Fibroblast of lung (primary cell): ENCODE data around the gene TRIM65. TPM values are rescaled to one million over a fixed set of nuclear protein-coding genes. Genes with fewer than 3 reads are reported as not detected.

Experiments
- DNase-seq, 2 donors: peaks; one replicate each; pipeline versions ENCODE4 v3.0.0 to v3.0.0-alpha.2; 2010; ENCODE audit warnings: low read depth in 2 of 2
- H2AFZ ChIP-seq: 2 replicates; pipeline ENCODE4 v1.5.1; 2012; ENCODE audit warnings: low read length, control low read depth, inconsistent platforms
- H3K27ac ChIP-seq: 2 replicates; pipeline ENCODE4 v1.5.1; 2011; ENCODE audit warnings: low read length, control low read depth; ENCODE audit not compliant: insufficient read depth
- H3K27me3 ChIP-seq: 2 replicates; pipeline ENCODE4 v1.5.1; 2011; ENCODE audit warnings: mild to moderate bottlenecking, low read length; ENCODE audit not compliant: control insufficient read depth, insufficient read depth
- H3K36me3 ChIP-seq: 2 replicates; pipeline ENCODE4 v1.5.1; 2011; ENCODE audit warnings: low read length; ENCODE audit not compliant: control insufficient read depth, insufficient read depth
- H3K4me1 ChIP-seq: 2 replicates; pipeline ENCODE4 v1.5.1; 2011; ENCODE audit warnings: low read length; ENCODE audit not compliant: control insufficient read depth, insufficient read depth; ENCODE audit errors: extremely low read depth
- H3K4me2 ChIP-seq: 2 replicates; pipeline ENCODE4 v1.5.1; 2011; ENCODE audit warnings: low read length, control low read depth; ENCODE audit not compliant: insufficient read depth; ENCODE audit errors: extremely low read depth
- H3K4me3 ChIP-seq, 4 experiments: fragments of 200-600 bp in 1 of 4; sonication (generic) in 1 of 4; replicated peaks in 1 of 4; 2 replicates each; pipeline ENCODE4 v1.5.1; 2011 to 2016; ENCODE audit warnings: low read length in 4 of 4, low read depth in 3 of 4, mild to moderate bottlenecking in 3 of 4, control low read depth in 2 of 4, inconsistent platforms in 1 of 4, mixed read lengths in 1 of 4; ENCODE audit not compliant: insufficient read depth in 1 of 4; ENCODE audit errors: control extremely low read depth in 1 of 4
- H3K79me2 ChIP-seq: 2 replicates; pipeline ENCODE4 v1.5.1; 2012; ENCODE audit warnings: mild to moderate bottlenecking, low read length, inconsistent platforms; ENCODE audit not compliant: control insufficient read depth, insufficient read depth
- H3K9ac ChIP-seq: 2 replicates; pipeline ENCODE4 v1.5.1; 2011; ENCODE audit warnings: mild to moderate bottlenecking, low read length, control low read depth; ENCODE audit not compliant: insufficient read depth
- H3K9me3 ChIP-seq: 2 replicates; pipeline ENCODE4 v1.5.1; 2012; ENCODE audit warnings: low read depth, low read length; ENCODE audit not compliant: control insufficient read depth, insufficient read depth
- H4K20me1 ChIP-seq: 2 replicates; pipeline ENCODE4 v1.5.1; 2011; ENCODE audit warnings: low read length; ENCODE audit not compliant: control insufficient read depth, insufficient read depth; ENCODE audit errors: extremely low read depth
- CTCF ChIP-seq, 2 donors: IDR thresholded peaks in 1 of 2; conservative IDR thresholded peaks in 1 of 2; 1 replicate in 1 of 2; 2 replicates in 1 of 2; pipeline ENCODE4 v1.5.1; 2011 to 2012; ENCODE audit warnings: low read length in 2 of 2, control low read depth in 1 of 2, inconsistent platforms in 1 of 2, low read depth in 1 of 2, mild to moderate bottlenecking in 1 of 2
- EZH2 ChIP-seq: IDR thresholded peaks from 2 replicates; pipeline ENCODE4 v1.5.1; 2012; ENCODE audit warnings: low read length, control low read depth, mild to moderate bottlenecking; ENCODE audit errors: missing control alignments
- polyA plus RNA-seq, 2 donors: library from polyadenylated mRNA; depleted of rRNA in 1 of 2; stranded (reverse) in 1 of 2; unstranded in 1 of 2; fragments of >200 nt; gene quantifications; 2 replicates each; pipeline ENCODE4 v1.2.1, GENCODE V29; 2011 to 2012; ENCODE audit warnings: missing spikeins in 1 of 2
- total RNA-seq: library from RNA; depleted of rRNA; stranded (reverse); fragments of >200 nt; gene quantifications from 2 replicates; pipeline ENCODE4 v1.2.1, GENCODE V29; 2014

Gene TRIM65
- total and polyA plus RNA-seq, 2 donors (not counting 1 experiment from before 2014, with no cell fraction given), result 4.3 to 17.2 TPM

GRCh38 chr17:75922173-75922961, 25.6 kb upstream of the TRIM65 start:
- Histone ChIP-seq H3K27me3 (no peaks in the 10 kb centered on the region), H3K9me3 (no peaks in the 10 kb centered on the region), H2AFZ (no peak overlapping the region), H4K20me1 (no peaks in the 10 kb centered on the region), H3K4me1 (no peaks in the 10 kb centered on the region), H3K27ac (no peak overlapping the region), H3K9ac (no peak overlapping the region), H3K4me3 (no peak overlapping the region), H3K36me3 (peaks cover 3% of the 10 kb centered on the region), H3K79me2 (no peaks in the 10 kb centered on the region), H3K4me2 (no peak overlapping the region)
- TF ChIP-seq CTCF (conservative IDR thresholded peaks at IDR 0.05 in 1 of 2, IDR thresholded peaks at IDR 0.05 in 1 of 2; ENCODE audit: low read depth in 1 of 2, low read length in 2 of 2) (no peak), EZH2 (no peak)
- no peak for DNase-seq

- no peak overlapping the region for H3K9ac ChIP-seq
- H4K20me1 ChIP-seq, result no peaks in the 10 kb centered on the region
- H3K9me3 ChIP-seq, result no peaks in the 10 kb centered on the region
- no peaks in the 10 kb centered on the region for H3K4me1 ChIP-seq
- no peak overlapping the region for H3K4me2 ChIP-seq
- H2AFZ ChIP-seq, result no peak overlapping the region
- H3K4me3 ChIP-seq, result no peak overlapping the region
- TF ChIP-seq EZH2 (no peak), CTCF (conservative IDR thresholded peaks at IDR 0.05 in 1 of 2, IDR thresholded peaks at IDR 0.05 in 1 of 2; ENCODE audit: low read depth in 1 of 2, low read length in 2 of 2) (no peak)
- no peaks in the 10 kb centered on the region for H3K27me3 ChIP-seq
- H3K79me2 ChIP-seq, result no peaks in the 10 kb centered on the region
- no peak overlapping the region for H3K27ac ChIP-seq
- no peak for DNase-seq
- peaks cover 3% of the 10 kb centered on the region for H3K36me3 ChIP-seq
Measured at GRCh38 chr17:75921596-75921995, 24.8 kb upstream of the TRIM65 start.

- Histone ChIP-seq H3K27me3 (no peaks in the 10 kb centered on the region), H3K36me3 (peaks cover 3% of the 10 kb centered on the region), H3K4me3 (no peak overlapping the region), H3K27ac (no peak overlapping the region), H3K4me2 (no peak overlapping the region), H3K79me2 (no peaks in the 10 kb centered on the region), H3K9me3 (no peaks in the 10 kb centered on the region), H3K9ac (no peak overlapping the region), H3K4me1 (no peaks in the 10 kb centered on the region), H4K20me1 (no peaks in the 10 kb centered on the region), H2AFZ (no peak overlapping the region)
- TF ChIP-seq EZH2 (no peak), CTCF (conservative IDR thresholded peaks at IDR 0.05 in 1 of 2, IDR thresholded peaks at IDR 0.05 in 1 of 2; ENCODE audit: low read depth in 1 of 2, low read length in 2 of 2) (no peak)
- DNase-seq, result no peak
Measured at GRCh38 chr17:75920045-75920560, 23.4 kb upstream of the TRIM65 start.
